HG03064 (cell line): ENCODE data around the gene RORB.
A peak's percentile ranks its signal among the peaks of the same experiment; 100 is the strongest.
"Not testable (repeated sequence)": the region's sequence is repeated elsewhere in the genome, so short reads cannot be mapped to it uniquely, and the experiment has no call there.

Experiments used
- ATAC-seq: cut with Tn5 transposase; IDR thresholded peaks from one replicate; pipeline ENCODE4 v1.9.1; 2021; ENCODE audit warnings: low read depth; ENCODE audit not compliant: unreplicated experiment

Gene RORB

GRCh38 chr9:74512416-74512815 lies 15.3 kb downstream of the RORB start:
- ATAC-seq = no peak

GRCh38 chr9:74513221-74513620 lies 16.1 kb downstream of the RORB start:
- no peak for ATAC-seq

- no peak for ATAC-seq
These were observed 20.1 kb downstream of the RORB start for GRCh38 chr9:74517188-74517587.

- no peak for ATAC-seq
These were observed 22.3 kb downstream of the RORB start for GRCh38 chr9:74519419-74519818.

- no peak for ATAC-seq
These were observed 23.9 kb downstream of the RORB start for GRCh38 chr9:74521009-74521408.

- no peak for ATAC-seq
These were observed 27.2 kb downstream of the RORB start for GRCh38 chr9:74524289-74524688.

GRCh38 chr9:74526215-74526614 lies 29.1 kb downstream of the RORB start:
- no peak for ATAC-seq

- ATAC-seq = no peak
These were observed 30.6 kb downstream of the RORB start for GRCh38 chr9:74527718-74528117.

- ATAC-seq = no peak
These were observed 31.1 kb downstream of the RORB start for GRCh38 chr9:74528207-74528606.

GRCh38 chr9:74530458-74530857 lies 33.3 kb downstream of the RORB start:
- ATAC-seq = not testable (repeated sequence)

GRCh38 chr9:74533253-74533652 lies 36.1 kb downstream of the RORB start:
- ATAC-seq = no peak

GRCh38 chr9:74534841-74535240 lies 37.7 kb downstream of the RORB start:
- ATAC-seq = no peak

- no peak for ATAC-seq
These were observed 46.0 kb downstream of the RORB start for GRCh38 chr9:74543145-74543544.

GRCh38 chr9:74551266-74551665 lies 54.1 kb downstream of the RORB start:
- ATAC-seq = no peak

GRCh38 chr9:74554751-74555419 lies 57.8 kb downstream of the RORB start:
- ATAC-seq = no peak

GRCh38 chr9:74555565-74555964 lies 58.4 kb downstream of the RORB start:
- no peak for ATAC-seq

GRCh38 chr9:74556685-74557084 lies 59.5 kb downstream of the RORB start:
- ATAC-seq = peak; percentile 78

- no peak for ATAC-seq
These were observed 60.4 kb downstream of the RORB start for GRCh38 chr9:74557571-74557970.

- no peak for ATAC-seq
These were observed 65.5 kb downstream of the RORB start for GRCh38 chr9:74562611-74563010.

GRCh38 chr9:74570879-74571512 lies 73.9 kb downstream of the RORB start:
- no peak for ATAC-seq

GRCh38 chr9:74573640-74574191 lies 76.6 kb downstream of the RORB start:
- ATAC-seq = no peak

- ATAC-seq = no peak
These were observed 79.0 kb downstream of the RORB start for GRCh38 chr9:74576176-74576575.
